ENCODE measurements around the gene PRELID2.

Gene PRELID2

DNA sequence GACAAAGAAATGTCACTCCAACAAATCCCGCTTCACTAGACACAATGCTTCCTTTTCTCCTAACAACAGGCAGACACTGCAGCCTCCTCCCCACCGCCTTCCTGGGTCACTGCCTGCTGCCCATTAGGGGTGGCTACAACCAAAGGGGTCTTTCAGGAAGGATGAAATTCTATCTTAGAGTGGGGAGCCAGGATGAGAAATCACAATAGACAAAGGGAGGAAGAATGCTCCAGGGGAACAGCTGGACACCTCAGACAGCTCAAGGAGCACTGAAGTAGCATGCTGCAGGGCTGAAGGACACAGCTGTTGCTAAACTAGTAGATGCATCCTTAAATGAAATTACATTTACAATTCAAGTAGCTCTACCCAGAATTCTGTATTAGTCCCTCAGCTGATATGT, 54.2 kb downstream of the PRELID2 start:
- TF ChIP-seq, protein P1, sequence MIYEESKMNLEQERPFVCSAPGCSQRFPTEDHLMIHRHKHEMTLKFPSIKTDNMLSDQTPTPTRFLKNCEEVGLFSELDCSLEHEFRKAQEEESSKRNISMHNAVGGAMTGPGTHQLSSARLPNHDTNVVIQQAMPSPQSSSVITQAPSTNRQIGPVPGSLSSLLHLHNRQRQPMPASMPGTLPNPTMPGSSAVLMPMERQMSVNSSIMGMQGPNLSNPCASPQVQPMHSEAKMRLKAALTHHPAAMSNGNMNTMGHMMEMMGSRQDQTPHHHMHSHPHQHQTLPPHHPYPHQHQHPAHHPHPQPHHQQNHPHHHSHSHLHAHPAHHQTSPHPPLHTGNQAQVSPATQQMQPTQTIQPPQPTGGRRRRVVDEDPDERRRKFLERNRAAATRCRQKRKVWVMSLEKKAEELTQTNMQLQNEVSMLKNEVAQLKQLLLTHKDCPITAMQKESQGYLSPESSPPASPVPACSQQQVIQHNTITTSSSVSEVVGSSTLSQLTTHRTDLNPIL (CRISPR knock-in tag; IDR thresholded peaks at IDR 0.05; ENCODE audit: low read depth) = no peak
- no peak for TF ChIP-seq ARNTL (CRISPR knock-in tag; IDR thresholded peaks at IDR 0.05; ENCODE audit: borderline replicate concordance, low read depth)
- TF ChIP-seq ZNF8 (CRISPR knock-in tag; IDR thresholded peaks at IDR 0.05) = no peak
- TF ChIP-seq, protein P2, sequence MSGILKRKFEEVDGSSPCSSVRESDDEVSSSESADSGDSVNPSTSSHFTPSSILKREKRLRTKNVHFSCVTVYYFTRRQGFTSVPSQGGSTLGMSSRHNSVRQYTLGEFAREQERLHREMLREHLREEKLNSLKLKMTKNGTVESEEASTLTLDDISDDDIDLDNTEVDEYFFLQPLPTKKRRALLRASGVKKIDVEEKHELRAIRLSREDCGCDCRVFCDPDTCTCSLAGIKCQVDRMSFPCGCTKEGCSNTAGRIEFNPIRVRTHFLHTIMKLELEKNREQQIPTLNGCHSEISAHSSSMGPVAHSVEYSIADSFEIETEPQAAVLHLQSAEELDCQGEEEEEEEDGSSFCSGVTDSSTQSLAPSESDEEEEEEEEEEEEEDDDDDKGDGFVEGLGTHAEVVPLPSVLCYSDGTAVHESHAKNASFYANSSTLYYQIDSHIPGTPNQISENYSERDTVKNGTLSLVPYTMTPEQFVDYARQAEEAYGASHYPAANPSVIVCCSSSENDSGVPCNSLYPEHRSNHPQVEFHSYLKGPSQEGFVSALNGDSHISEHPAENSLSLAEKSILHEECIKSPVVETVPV (CRISPR knock-in tag; IDR thresholded peaks at IDR 0.05) = no peak
- ATAC-seq = no peak

GRCh38 chr5:145778144-145778900, 56.8 kb downstream of the PRELID2 start:
- ATAC-seq = no peak
- TF ChIP-seq, protein P3, sequence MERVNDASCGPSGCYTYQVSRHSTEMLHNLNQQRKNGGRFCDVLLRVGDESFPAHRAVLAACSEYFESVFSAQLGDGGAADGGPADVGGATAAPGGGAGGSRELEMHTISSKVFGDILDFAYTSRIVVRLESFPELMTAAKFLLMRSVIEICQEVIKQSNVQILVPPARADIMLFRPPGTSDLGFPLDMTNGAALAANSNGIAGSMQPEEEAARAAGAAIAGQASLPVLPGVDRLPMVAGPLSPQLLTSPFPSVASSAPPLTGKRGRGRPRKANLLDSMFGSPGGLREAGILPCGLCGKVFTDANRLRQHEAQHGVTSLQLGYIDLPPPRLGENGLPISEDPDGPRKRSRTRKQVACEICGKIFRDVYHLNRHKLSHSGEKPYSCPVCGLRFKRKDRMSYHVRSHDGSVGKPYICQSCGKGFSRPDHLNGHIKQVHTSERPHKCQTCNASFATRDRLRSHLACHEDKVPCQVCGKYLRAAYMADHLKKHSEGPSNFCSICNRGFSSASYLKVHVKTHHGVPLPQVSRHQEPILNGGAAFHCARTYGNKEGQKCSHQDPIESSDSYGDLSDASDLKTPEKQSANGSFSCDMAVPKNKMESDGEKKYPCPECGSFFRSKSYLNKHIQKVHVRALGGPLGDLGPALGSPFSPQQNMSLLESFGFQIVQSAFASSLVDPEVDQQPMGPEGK (CRISPR knock-in tag; IDR thresholded peaks at IDR 0.05; ENCODE audit: borderline replicate concordance) = no peak
- TF ChIP-seq ZNF8 (CRISPR knock-in tag; IDR thresholded peaks at IDR 0.05) (no peak), CSDC2 (CRISPR knock-in tag; IDR thresholded peaks at IDR 0.05) (no peak), TOX (CRISPR knock-in tag; IDR thresholded peaks at IDR 0.05; ENCODE audit: borderline replicate concordance) (no peak), OSR1 (CRISPR knock-in tag; IDR thresholded peaks at IDR 0.05) (no peak), RARB (CRISPR knock-in tag; IDR thresholded peaks at IDR 0.05) (no peak), GLIS3 (CRISPR knock-in tag; IDR thresholded peaks at IDR 0.05) (no peak), SNAI2 (CRISPR knock-in tag; IDR thresholded peaks at IDR 0.05) (no peak), ESRRG (CRISPR knock-in tag; IDR thresholded peaks at IDR 0.05) (no peak), ISL1 (CRISPR knock-in tag; IDR thresholded peaks at IDR 0.05) (no peak), ZFP30 (CRISPR knock-in tag; IDR thresholded peaks at IDR 0.05) (no peak), ZNF70 (CRISPR knock-in tag; IDR thresholded peaks at IDR 0.05) (no peak), ARNTL (CRISPR knock-in tag; IDR thresholded peaks at IDR 0.05; ENCODE audit: borderline replicate concordance, low read depth) (no peak), ZFP3 (CRISPR knock-in tag; IDR thresholded peaks at IDR 0.05) (no peak), TSHZ2 (CRISPR knock-in tag; IDR thresholded peaks at IDR 0.05) (no peak)
- TF ChIP-seq, protein P1 (CRISPR knock-in tag; IDR thresholded peaks at IDR 0.05; ENCODE audit: low read depth) = no peak

- ATAC-seq = no peak
- TF ChIP-seq ZC3H10 (CRISPR knock-in tag; IDR thresholded peaks at IDR 0.05) (no peak), GLIS3 (CRISPR knock-in tag; IDR thresholded peaks at IDR 0.05) (no peak), TOX (CRISPR knock-in tag; IDR thresholded peaks at IDR 0.05; ENCODE audit: borderline replicate concordance) (no peak), OSR1 (CRISPR knock-in tag; IDR thresholded peaks at IDR 0.05) (no peak), PPARA (CRISPR knock-in tag; IDR thresholded peaks at IDR 0.05; ENCODE audit: borderline replicate concordance) (no peak), ZNF565 (CRISPR knock-in tag; conservative IDR thresholded peaks at IDR 0.05; ENCODE audit: low read depth) (no peak), SNAI2 (CRISPR knock-in tag; IDR thresholded peaks at IDR 0.05) (no peak)
- TF ChIP-seq, protein P3 (CRISPR knock-in tag; IDR thresholded peaks at IDR 0.05; ENCODE audit: borderline replicate concordance) = no peak
Observed at GRCh38 chr5:145777445-145778063, 57.6 kb downstream of the PRELID2 start.
